NCI-H1092 (cell line): ENCODE data around the gene TSPAN5.

ENCODE experiments used
- DNase-seq: peaks from one replicate; lab custom pipeline; 2025; lab: John Stamatoyannopoulos, UW

TSPAN5 gene

DNA sequence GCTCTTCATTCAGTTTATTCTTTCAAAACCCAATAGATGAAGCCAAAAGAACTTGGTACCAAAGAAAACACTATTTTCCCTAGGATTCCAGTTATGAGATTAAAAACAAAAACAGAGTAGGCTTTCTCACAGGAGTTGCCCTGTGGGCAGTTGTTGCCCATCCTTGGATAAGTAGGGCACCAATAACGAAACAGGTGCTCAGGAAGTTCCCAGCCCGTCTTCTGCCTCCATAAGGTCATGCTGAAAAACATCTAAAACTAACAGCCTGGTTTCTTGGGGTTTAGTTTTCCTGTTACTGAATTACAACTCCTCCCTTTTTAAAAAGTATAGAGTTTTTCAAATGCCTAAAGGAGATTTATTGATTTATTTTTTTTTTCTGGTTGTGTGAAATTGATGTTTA, 14.7 kb downstream of the TSPAN5 start:
- DNase-seq: no peak

DNA sequence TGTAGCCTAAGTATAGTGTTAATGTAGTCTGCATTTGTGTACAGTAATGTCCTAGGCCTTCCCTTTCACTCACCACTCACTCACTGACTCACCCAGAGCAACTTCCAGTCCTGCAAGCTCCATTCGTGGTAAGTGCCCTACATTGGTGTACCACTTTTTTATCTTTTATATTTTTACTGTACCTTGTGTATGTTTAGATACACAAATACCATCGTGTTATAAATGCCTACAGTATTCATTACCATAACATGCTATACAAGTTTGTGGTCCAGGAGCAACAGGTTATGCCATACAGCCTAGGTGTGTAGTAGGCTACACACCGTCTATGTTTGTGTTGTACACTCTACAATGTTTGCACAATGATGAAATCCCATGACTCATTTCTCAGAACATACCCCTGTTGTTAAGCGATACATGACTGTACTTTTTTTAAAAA, 15.4 kb downstream of the TSPAN5 start:
- no peak for DNase-seq

DNA sequence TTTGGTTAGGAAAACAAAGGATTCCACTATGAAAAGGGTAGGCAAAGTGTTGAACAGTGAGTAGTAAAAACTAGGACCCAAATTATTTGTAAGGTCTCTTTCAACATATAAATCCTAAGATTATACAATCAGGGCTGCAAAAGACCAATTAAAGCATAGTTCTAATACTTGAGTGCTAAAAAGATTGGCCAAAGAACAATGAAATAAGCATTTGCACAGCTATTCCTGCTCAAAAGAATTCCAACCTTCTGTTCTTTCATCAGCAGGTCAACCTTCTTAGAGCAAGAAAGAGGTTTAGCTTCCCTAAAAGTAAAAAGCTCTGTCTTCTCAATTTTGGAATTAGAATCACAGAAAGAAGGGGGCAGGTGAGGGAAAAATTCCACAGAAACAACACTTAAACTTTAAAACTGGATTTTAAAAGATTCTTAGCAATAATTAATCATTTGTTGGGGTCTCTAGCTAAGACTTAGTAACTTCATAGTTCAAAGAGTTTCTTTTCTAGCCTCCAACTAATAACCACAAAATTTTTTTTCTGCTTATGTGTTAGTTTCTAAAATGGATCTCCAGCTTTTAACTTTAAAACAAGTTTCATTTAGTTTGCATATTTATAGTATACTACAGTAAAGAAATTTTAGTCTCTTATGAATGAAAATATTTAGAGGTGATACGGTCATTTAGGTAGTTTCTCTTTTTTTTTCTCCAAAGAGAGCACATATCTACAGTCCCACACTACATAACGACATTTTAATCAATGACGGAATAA, 16.3 kb downstream of the TSPAN5 start:
- DNase-seq: no peak

DNA sequence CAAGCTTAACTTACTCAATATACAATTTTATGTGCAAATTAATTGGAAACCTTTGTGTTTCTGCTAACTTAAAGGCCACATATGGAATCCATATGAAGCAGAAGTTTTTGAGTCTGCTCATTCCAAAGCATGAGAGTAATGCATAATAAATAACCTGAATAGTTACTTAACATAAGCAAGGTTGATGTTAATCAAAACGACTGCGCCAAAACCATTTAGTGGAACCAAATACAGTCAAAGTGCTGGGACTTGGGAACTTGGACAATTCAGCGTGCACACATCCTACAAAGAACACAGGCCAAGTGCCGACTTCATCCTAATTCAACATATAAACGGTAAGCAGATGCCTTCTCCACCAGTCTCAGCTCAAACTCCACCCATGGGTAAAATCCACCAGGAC, 17.0 kb downstream of the TSPAN5 start:
- no peak for DNase-seq

DNA sequence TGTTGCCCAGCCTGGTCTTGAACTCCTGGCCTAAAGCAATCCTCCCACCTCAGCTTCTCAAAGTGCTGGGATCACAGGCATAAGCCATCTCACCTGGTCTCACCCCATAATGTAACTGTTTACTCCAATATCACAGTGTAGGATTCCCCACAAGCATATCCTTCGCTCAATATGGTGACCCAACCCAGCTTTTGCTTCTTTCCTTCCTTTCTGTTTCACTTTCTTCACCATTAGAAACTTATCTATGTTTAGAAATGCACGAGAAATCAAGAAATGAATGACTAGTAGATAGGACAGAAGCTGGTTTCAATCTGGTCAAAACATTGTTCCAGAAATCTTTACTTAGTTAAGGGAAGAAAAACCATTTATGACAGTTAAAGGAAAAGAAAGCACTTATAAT, 18.9 kb downstream of the TSPAN5 start:
- DNase-seq: no peak

DNA sequence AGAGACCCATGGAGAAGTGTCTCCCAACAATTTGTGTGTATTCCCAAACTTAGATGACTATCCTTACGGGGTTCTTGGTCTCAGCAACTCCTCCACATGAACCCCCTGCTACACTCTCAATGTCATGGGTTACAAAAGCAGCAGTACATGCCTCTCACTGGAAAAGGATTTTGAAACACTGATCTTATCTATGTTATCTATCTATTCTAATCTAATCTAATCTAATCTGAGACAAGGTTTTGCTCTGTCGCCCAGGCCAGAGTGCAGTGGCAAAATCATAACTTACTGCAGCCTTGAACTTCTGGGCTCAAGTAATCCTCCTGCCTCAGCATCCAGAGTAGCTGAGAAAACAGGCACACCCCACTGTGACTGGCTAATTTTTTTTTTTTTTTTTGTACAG, 19.3 kb downstream of the TSPAN5 start:
- DNase-seq: no peak

DNA sequence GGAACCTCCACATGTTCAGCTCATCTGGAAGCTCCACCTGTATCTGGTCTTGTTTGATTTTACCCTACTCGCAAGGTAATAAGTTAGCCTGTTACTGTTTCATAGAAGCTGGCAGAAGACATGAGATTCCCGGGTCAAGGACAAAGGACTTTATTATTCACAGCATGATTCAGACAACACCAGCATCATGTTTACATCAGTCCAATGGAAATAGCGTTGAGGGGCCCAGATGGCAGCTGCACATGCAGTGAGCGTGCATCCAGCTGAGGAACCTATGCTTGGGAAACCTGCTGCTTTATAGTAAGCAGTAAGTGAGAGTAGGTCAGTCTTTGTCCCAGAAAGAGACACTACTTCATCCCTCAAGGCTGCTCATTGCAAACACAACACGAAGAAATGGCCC, 19.8 kb downstream of the TSPAN5 start:
- DNase-seq: no peak

DNA sequence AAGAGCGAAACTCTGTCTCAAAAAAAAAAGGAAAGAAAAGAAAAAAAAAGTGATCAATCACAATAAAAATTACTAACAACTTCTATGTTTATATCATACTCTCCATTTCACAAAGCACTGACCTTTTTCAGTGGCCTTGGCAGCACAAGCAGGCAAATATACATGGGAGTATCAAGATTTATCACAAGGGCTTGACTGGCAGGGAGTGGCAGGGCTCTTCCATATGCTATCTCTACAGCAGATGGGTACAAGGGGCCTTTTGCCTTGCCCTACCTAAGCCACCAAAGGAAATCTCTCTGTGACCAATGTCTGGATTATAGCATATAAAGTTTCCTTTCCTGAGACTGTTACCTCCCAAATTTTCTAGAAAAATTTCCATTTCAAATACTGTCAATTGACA, 24.4 kb downstream of the TSPAN5 start:
- no peak for DNase-seq

DNA sequence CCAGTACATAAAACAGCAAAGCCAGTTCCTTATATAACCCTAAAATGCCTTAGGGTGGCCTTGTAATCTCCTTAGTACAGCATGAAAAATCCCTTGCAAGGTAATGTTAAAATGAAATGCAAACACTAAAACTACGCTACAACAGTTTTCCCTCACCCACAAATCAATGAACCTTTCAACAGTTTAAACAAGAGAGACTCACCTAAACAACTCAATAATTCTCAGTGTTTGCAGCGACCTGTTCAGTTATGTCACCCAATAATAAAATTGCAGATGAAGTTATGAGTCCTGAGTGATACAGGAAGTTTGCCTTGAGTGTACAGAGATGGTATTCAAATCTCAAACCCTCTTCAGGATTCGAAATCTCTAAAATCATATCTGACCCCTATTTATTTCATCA, 25.3 kb downstream of the TSPAN5 start:
- DNase-seq: no peak

DNA sequence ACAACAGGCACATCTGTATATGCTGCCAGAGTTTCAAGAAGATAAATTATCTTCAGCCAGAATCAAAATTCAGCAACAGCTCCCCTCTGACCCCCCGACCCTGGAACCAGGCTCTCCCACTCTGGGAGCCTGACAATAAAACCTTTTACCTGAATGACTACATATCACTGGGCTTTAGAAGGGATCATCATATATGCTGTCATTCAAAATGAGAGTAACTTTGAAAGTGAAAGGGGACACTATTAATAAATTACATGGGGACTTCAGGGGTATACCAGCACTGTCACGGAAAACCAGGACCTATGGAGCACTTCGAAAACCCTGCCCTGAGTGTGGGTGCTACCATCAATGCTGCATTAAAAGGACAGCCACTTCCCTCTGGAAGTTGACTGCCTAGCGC, 26.2 kb downstream of the TSPAN5 start:
- DNase-seq: no peak

DNA sequence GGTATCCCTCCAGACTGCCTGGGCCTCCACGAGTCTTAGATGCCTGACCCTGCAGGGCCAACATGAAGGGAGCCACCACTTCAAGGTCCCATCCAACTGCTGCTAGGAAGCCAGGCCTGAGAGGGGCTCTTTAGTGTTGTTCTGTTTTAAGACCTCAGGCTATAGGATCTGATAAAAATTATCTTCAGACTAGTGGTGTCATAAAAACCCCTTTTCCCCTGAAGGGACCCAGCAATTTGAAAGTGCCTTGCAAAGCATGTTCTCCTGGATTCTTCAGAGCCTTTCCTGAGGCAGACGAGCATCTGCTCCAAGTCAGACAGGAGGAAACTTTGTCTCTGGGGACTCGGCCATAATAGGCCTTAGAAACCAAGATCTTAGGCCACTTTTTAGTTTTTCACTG, 26.9 kb downstream of the TSPAN5 start:
- no peak for DNase-seq

DNA sequence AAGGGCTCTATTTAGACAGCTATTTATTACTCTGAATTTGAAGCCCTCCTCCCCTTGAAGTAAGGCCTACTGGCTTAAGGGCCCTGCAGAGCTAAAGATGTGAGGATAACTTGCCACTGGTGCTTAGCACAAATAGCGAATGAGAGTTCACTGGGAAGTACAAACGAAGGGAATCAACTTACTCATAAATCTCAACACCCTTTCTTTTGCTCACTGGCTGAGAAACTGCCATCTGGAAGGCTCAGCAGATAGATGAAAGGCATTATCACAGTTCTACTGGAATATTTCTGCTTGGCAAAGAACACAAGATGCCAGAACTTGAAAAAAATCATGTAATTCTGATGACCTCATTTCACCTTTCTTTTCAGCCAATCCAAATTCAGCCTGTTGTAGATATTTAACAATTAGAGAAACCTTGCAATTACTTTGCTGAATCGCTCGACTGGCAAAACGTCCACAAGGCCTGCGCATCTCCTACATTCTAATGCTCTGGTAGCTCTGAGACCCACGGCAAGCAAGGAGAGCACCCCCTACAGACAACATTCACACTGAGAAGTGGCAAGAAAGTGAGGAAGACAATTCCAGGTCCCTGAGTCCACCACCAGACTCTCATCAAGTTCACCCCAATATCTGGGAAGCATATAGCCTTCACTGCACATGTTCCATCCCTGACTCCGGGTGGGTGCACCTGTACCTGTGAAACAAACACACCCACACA, 27.5 kb downstream of the TSPAN5 start:
- no peak for DNase-seq

DNA sequence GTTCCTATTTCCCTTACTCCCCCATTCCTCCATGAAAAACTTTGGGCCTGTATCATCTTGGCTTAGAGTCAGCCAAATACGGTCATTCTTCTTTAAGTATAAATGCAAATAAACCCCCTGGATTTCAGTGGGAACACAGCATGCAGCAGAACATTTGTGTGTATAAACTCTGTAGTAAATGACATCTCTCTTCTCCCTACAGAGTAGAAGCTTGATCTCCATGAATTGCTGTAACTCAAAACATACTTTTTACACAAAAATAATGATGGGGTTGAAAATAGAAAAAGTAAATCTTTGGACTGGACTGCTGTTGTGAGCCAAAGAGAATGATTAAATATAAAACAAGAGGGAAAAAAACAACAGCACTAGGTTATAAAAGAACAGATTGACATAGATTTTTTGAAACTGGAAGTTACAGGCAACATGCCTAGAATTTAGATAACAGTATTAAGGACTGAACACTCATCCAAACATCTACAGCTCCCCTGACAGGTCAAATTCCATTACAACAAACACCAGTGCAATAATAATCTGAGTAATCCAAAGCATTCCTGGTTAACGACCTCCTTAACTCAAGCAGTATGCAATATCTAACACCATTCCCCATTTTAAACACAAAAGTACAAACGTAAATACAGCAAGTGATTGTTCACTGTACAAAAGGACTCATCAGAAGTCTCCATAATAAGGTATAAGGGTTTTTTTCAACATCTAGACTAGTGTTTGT, 30.7 kb downstream of the TSPAN5 start:
- no peak for DNase-seq

DNA sequence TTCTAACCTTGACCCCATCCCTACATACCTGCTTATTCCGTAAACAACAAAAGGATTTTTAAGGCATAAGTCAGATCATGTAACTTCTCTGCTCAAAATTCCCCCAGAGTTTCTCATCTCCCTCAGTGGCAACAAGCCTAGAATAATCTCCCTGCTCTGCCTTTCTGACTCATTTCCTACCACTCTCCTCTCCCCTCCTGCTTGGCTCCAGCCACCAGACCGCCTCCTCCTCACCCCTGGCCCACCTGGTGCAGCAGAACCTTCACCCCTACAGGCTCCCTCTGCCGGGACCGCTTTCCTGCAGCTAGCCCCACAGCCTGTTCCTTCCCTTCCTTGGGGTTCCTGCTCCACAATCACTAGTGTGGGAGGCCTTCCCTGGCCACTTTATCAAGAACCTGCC, 32.1 kb downstream of the TSPAN5 start:
- DNase-seq: no peak

DNA sequence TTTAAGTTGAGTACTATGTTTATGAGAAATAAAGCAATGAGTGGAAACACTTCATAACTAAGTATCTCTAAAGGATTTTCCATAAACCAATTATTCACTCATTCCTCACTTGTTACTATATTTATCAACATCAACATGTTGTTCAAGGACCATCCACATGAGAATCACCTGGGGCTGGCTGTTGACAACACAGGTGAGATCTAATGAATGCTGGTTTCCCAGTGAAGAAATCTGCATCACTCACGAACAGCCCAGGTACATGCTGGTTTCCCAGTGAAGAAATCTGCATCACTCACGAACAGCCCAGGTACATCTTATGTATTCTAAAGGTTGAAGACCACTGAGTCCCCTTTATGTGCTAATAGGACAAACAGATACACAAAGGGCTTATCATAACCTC, 32.5 kb downstream of the TSPAN5 start:
- no peak for DNase-seq

DNA sequence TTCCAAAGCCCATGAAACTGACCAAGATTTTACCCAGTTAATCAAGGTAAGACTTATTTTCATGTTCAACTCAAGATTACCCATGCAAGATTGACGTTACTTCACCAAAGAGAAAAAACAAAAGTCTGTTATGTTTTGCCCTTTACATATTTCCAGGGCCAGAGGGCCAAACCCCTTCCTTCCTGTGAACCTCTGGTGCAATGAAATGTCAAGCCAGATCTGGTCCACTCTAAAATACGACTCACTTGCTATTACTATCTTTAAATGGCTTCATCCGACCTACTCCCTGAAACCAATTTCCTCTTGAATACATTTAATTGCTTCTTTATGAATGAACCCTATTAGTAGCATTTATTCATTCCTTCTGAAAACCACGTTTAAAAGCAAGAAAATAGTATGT, 33.0 kb downstream of the TSPAN5 start:
- DNase-seq: no peak

DNA sequence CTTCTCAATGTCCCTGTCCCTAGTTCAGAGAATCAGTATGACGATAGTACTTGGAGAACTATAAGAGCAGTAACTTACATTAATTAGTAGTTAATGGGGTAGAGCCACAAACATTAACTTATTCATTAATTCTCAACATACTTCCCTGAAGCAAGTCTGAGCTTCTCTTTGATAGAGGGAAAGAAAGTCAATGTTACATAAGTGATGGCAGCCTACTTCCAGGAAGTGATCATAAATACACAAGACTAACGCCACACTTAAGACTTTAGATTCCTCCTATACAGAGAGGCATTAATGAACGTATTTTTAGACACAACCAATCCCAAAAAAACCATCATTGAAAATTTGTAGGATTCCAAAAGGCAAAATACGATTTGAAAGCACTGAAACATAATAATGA, 33.8 kb downstream of the TSPAN5 start:
- DNase-seq: no peak

DNA sequence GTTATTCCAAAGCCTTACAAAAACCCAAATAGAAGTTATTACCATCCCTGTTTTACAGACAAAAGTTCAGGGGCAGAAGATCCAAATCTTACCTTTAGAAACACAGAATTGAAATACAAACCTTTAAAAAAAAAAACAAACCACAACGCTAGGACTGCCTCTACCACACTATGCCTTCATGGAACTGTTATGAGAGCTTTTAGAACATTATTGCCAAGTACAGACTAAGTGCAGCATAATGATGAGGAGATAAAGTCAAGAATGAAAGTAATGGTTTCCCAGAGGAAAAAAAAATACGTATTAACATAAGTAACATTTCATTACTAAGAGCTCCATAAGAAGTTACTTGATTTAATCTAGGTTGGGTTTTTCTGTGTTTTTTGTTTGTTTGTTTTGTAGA, 34.3 kb downstream of the TSPAN5 start:
- no peak for DNase-seq

DNA sequence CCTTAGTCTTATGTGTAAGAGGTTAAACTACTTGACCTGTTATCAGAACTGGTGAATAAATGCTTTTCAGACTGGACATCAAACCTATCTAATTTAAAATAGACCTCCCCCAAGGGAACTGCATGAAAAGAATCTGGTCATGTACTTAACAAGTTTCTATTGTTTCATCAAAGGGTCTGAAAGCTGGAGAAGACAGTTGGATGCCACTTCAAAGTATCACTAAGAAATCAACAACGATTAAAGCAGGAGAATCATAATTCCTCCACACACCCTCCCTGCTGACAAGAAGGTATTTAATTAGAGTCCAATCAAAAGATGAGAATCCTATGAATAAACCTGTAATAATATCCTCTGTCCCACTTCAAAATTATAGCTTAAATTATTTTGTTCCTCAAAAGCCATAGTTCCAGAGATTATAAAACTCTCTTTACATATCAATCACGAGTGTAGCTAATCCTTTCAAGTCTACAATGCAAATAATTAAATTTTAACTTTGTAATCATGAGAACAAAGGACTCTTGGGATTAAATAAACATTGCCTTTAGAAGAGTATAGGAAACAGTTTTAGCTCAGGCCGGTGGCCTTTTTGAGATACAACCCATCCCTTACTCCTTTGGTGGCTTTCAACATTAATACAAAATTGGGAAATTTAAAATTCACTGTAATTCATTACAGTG, 35.1 kb downstream of the TSPAN5 start:
- DNase-seq: no peak

DNA sequence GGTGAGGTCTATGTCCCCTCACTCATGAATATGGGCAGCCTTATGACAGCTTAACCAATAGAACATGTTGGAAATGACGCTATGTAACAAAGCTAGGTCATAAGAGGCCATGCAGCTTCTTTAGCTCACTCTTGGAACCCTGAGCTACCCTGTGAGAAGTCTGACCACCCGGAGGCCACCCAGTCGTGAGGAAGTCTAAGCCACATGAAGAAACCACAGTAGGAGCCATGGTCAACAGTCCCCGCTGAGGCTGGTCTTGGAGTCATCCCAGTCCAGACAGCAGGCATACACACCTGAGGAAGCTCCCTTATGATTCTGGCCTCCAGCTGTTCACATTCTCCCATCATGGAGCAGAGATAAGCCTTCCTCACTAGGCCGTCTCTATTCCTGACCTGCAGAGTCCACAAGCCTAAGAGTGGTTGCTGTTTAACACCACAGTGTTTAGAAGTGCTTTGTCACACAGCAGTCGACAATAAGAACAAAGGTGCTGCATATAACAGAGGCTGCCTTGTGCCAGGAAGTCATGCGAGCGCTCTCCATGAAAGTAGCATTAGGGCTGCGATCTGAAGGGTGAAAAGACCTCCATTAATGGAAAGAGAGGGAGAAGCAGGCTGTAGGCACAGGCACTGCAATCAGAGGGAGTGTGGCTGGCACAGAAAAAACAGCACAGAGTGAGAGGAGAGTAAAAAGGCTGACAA, 38.2 kb downstream of the TSPAN5 start:
- no peak for DNase-seq

DNA sequence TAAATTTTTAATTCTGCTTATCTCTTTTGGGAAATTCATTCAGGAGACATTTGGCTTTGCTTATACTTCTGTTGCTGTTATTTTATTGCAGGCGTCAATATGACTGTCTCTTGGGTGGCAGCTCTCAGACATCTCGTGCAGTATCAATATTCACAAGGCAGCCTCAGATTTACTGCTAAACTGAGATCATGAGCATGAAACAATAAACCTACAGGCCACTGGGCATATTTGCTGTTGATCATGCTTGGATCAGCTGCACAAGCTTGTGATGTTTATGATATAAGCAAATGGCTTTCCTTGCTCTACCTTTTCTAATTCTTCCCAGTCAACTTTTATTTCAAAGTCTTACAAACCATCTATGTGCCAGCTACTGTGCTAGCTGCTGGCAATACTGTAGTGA, 39.2 kb downstream of the TSPAN5 start:
- DNase-seq: no peak

DNA sequence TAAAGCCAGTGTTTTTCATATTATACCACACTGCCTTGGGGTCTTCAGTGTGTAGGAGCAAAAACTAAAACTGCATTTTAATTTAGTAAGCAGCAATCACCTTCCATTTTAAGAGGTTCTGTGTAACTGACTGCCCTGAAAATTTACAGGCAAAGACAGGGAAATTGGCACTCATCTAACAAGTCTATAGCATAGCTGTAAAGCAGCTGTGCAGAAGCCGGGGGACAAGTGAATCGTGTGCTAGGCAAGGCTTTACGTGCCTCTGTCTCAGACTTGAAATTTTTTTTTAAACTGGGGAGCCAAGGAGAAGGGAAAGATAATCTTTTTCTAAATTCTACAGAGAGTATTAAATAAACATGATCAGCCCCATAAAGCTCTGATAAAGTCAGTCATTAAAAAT, 39.7 kb downstream of the TSPAN5 start:
- DNase-seq: no peak
